CD8-positive, alpha-beta memory T cell (primary cell): ENCODE measurements around the gene DEFB124. TPM values are rescaled to one million over a fixed set of nuclear protein-coding genes. Genes with fewer than 3 reads are reported as not detected.
A peak's percentile ranks its signal among the peaks of the same experiment; 100 is the strongest.
"Not testable (repeated sequence)": the region's sequence is repeated elsewhere in the genome, so short reads cannot be mapped to it uniquely, and the experiment has no call there.

Experiments
- CTCF ChIA-PET: fragments of 350-600 bp; sonication (Branson Sonifier 250); formaldehyde crosslinking; loops from one replicate; lab custom pipeline; 2021; ENCODE audit warnings: antibody characterized with exemption; lab: Charles Lee
- POLR2A ChIA-PET: fragments of 350-600 bp; sonication (Branson Sonifier 250); formaldehyde crosslinking; loops from one replicate; lab custom pipeline; 2021; ENCODE audit warnings: antibody characterized with exemption; lab: Charles Lee
- DNase-seq, 5 donors: peaks; one replicate each; pipeline versions ENCODE4 v3.0.0 to v3.0.0-alpha.2; 2020 to 2022; ENCODE audit warnings: mixed read lengths in 1 of 5
- H3K27ac ChIP-seq: one replicate; pipeline ENCODE4 v1.7.0; 2013; ENCODE audit warnings: low read depth, mild to moderate bottlenecking, low read length, moderate library complexity
- H3K27me3 ChIP-seq: 2 replicates; pipeline ENCODE4 v1.7.0; 2013; ENCODE audit warnings: low read length, mild to moderate bottlenecking; ENCODE audit not compliant: insufficient read depth, poor library complexity, severe bottlenecking
- H3K36me3 ChIP-seq: 2 replicates; pipeline ENCODE4 v1.7.0; 2013; ENCODE audit warnings: mild to moderate bottlenecking, low read length, moderate library complexity; ENCODE audit not compliant: insufficient read depth
- H3K4me1 ChIP-seq: 2 replicates; pipeline ENCODE4 v1.7.0; 2013; ENCODE audit warnings: mild to moderate bottlenecking, low read length, moderate library complexity; ENCODE audit not compliant: insufficient read depth
- H3K4me3 ChIP-seq: 2 replicates; pipeline ENCODE4 v1.7.0; 2013; ENCODE audit warnings: mild to moderate bottlenecking, low read length
- H3K9me3 ChIP-seq: 2 replicates; pipeline ENCODE4 v1.7.0; 2013; ENCODE audit warnings: mild to moderate bottlenecking, low read length
- H3K27ac Mint-ChIP-seq, 8 donors: one replicate each; pipeline ENCODE4 v1.8.0; 2020 to 2021; ENCODE audit warnings: mixed read lengths in 8 of 8, mild to moderate bottlenecking in 6 of 8, inconsistent platforms in 3 of 8, moderate library complexity in 3 of 8
- H3K27me3 Mint-ChIP-seq, 2 donors: one replicate each; pipeline ENCODE4 v1.8.0; 2020 to 2021; ENCODE audit warnings: mixed read lengths in 2 of 2, mild to moderate bottlenecking in 1 of 2, moderate library complexity in 1 of 2
- H3K36me3 Mint-ChIP-seq, 3 donors: one replicate each; pipeline ENCODE4 v1.8.0; 2020 to 2021; ENCODE audit warnings: mixed read lengths in 3 of 3, inconsistent platforms in 1 of 3, mild to moderate bottlenecking in 1 of 3
- H3K4me1 Mint-ChIP-seq, 3 donors: one replicate each; pipeline ENCODE4 v1.8.0; 2020 to 2021; ENCODE audit warnings: mixed read lengths in 3 of 3, inconsistent platforms in 1 of 3, mild to moderate bottlenecking in 1 of 3
- H3K4me3 Mint-ChIP-seq, 7 donors: one replicate each; pipeline ENCODE4 v1.8.0; 2020 to 2021; ENCODE audit warnings: mixed read lengths in 7 of 7, mild to moderate bottlenecking in 6 of 7, moderate library complexity in 4 of 7, inconsistent platforms in 2 of 7
- H3K9me3 Mint-ChIP-seq, 5 donors: one replicate each; pipeline ENCODE4 v1.8.0; 2020 to 2022; ENCODE audit warnings: mixed read lengths in 5 of 5, mild to moderate bottlenecking in 3 of 5, moderate library complexity in 2 of 5, inconsistent platforms in 1 of 5
- polyA plus RNA-seq: library from polyadenylated mRNA; unstranded; fragments of 300-500 nt; fragmentation: Illumina TruSeq; gene quantifications from one replicate; pipeline ENCODE4 v1.2.3, GENCODE V29; 2021
- total RNA-seq, 2 experiments: library from RNA; stranded (reverse); gene quantifications; one replicate each; pipeline ENCODE4 v1.2.3, GENCODE V29; 2021

DEFB124 gene
- total and polyA plus RNA-seq, 3 experiments from 2014 or later: not detected

GRCh38 chr20:31472395-31473330 lies 2.3 kb downstream of the DEFB124 start:
- Histone ChIP-seq H3K4me3 (no peak overlapping the region), H3K27me3 (no peaks in the 10 kb centered on the region), H3K27ac (no peak overlapping the region), H3K9me3 (no peaks in the 10 kb centered on the region), H3K4me1 (no peaks in the 10 kb centered on the region), H3K36me3 (no peaks in the 10 kb centered on the region)
- Mint-ChIP-seq H3K27ac (peak overlapping the region in 1 of 8 donors; percentile 71), H3K36me3 (no peaks in the 10 kb centered on the region), H3K27me3 (peaks cover 30 to 41% of the 10 kb centered on the region in 2 donors), H3K4me3 (no peak overlapping the region), H3K9me3 (peaks cover 0 to 4% (median 0%) of the 10 kb centered on the region in 5 donors), H3K4me1 (peaks cover 10 to 11% (median 10%) of the 10 kb centered on the region in 3 donors)
- CTCF ChIA-PET: no interaction called here
- no peak for DNase-seq
- POLR2A ChIA-PET: no interaction called here

- H3K27me3 ChIP-seq, H3K9me3 Mint-ChIP-seq, CTCF ChIA-PET, H3K9me3 ChIP-seq, H3K36me3 ChIP-seq, POLR2A ChIA-PET, H3K4me3 ChIP-seq, H3K27ac Mint-ChIP-seq, H3K36me3 Mint-ChIP-seq, DNase-seq, H3K4me1 ChIP-seq, H3K4me3 Mint-ChIP-seq, H3K27ac ChIP-seq: not testable (repeated sequence)
- H3K27me3 Mint-ChIP-seq: peaks cover 18 to 28% of the 10 kb centered on the region in 2 donors
- peaks cover 10 to 11% (median 10%) of the 10 kb centered on the region in 3 donors for H3K4me1 Mint-ChIP-seq
Measured at GRCh38 chr20:31470946-31471345, 4.0 kb downstream of the DEFB124 start.

- Mint-ChIP-seq H3K36me3 (no peaks in the 10 kb centered on the region), H3K4me3 (no peak overlapping the region), H3K27ac (no peak overlapping the region), H3K27me3 (peaks cover 14 to 39% of the 10 kb centered on the region in 2 donors), H3K9me3 (no peaks in the 10 kb centered on the region), H3K4me1 (no peaks in the 10 kb centered on the region)
- Histone ChIP-seq H3K9me3 (no peaks in the 10 kb centered on the region), H3K4me1 (no peaks in the 10 kb centered on the region), H3K27me3 (no peaks in the 10 kb centered on the region), H3K27ac (no peak overlapping the region), H3K36me3 (no peaks in the 10 kb centered on the region), H3K4me3 (no peak overlapping the region)
- DNase-seq: no peak
- ChIA-PET POLR2A (interaction anchor here (0.6 kb wide), 1 partner anchor 9 kb away, joined by 6 read pairs; no protein-coding TSS in a partner anchor), CTCF (no interaction called here)
Measured at GRCh38 chr20:31454361-31454760, 20.6 kb downstream of the DEFB124 start.

GRCh38 chr20:31452575-31452974 lies 22.4 kb downstream of the DEFB124 start:
- no peaks in the 10 kb centered on the region for H3K4me1 Mint-ChIP-seq
- CTCF ChIA-PET: no interaction called here
- Histone ChIP-seq H3K9me3 (no peaks in the 10 kb centered on the region), H3K36me3 (no peaks in the 10 kb centered on the region), H3K4me1 (no peaks in the 10 kb centered on the region), H3K4me3 (no peak overlapping the region), H3K27me3 (no peaks in the 10 kb centered on the region), H3K27ac (no peak overlapping the region)
- DNase-seq: no peak
- peaks cover 10 to 38% of the 10 kb centered on the region in 2 donors for H3K27me3 Mint-ChIP-seq
- peaks cover 0 to 1% (median 0%) of the 10 kb centered on the region in 5 donors for H3K9me3 Mint-ChIP-seq
- H3K36me3 Mint-ChIP-seq: no peaks in the 10 kb centered on the region
- H3K27ac Mint-ChIP-seq: no peak overlapping the region
- POLR2A ChIA-PET: no interaction called here
- no peak overlapping the region for H3K4me3 Mint-ChIP-seq

GRCh38 chr20:31449511-31450414 lies 25.2 kb downstream of the DEFB124 start:
- Histone ChIP-seq H3K4me1 (no peaks in the 10 kb centered on the region), H3K36me3 (no peaks in the 10 kb centered on the region), H3K27ac (no peak overlapping the region), H3K27me3 (no peaks in the 10 kb centered on the region), H3K9me3 (no peaks in the 10 kb centered on the region), H3K4me3 (no peak overlapping the region)
- Mint-ChIP-seq H3K9me3 (peaks cover 0 to 1% (median 0%) of the 10 kb centered on the region in 5 donors), H3K4me1 (no peaks in the 10 kb centered on the region), H3K27me3 (peaks cover 2 to 46% of the 10 kb centered on the region in 2 donors), H3K27ac (no peak overlapping the region), H3K36me3 (no peaks in the 10 kb centered on the region), H3K4me3 (no peak overlapping the region)
- CTCF ChIA-PET: interaction anchor here (0.8 kb wide), 1 partner anchor 9 kb away, joined by 3 read pairs; no protein-coding TSS in a partner anchor
- POLR2A ChIA-PET: no interaction called here
- DNase-seq: no peak

- Histone ChIP-seq H3K4me3 (no peak overlapping the region), H3K27ac (no peak overlapping the region), H3K36me3 (no peaks in the 10 kb centered on the region), H3K9me3 (no peaks in the 10 kb centered on the region), H3K4me1 (no peaks in the 10 kb centered on the region), H3K27me3 (no peaks in the 10 kb centered on the region)
- Mint-ChIP-seq H3K4me3 (no peak overlapping the region), H3K27me3 (peaks cover 4 to 41% of the 10 kb centered on the region in 2 donors), H3K36me3 (no peaks in the 10 kb centered on the region), H3K4me1 (no peaks in the 10 kb centered on the region), H3K9me3 (peaks cover 0 to 1% (median 0%) of the 10 kb centered on the region in 5 donors), H3K27ac (no peak overlapping the region)
- DNase-seq: no peak
- ChIA-PET POLR2A (no interaction called here), CTCF (no interaction called here)
Measured at GRCh38 chr20:31446084-31446819, 28.7 kb downstream of the DEFB124 start.

GRCh38 chr20:31440012-31440659 lies 34.8 kb downstream of the DEFB124 start, which contains the start of gene DEFB123:
TSS of gene DEFB123 (plus strand) at chr20:31440632. CDS start at chr20:31440699, 67 bp downstream.
- DNase-seq: no peak
- ChIA-PET POLR2A (no interaction called here), CTCF (interaction anchor here (0.9 kb wide), 1 partner anchor 20 kb away, joined by 3 read pairs; no protein-coding TSS in a partner anchor)
- Histone ChIP-seq H3K4me1 (no peaks in the 10 kb centered on the region), H3K36me3 (no peaks in the 10 kb centered on the region), H3K4me3 (no peak within 1 kb of the TSS), H3K27me3 (no peaks in the 10 kb centered on the region), H3K27ac (no peak within 1 kb of the TSS), H3K9me3 (no peaks in the 10 kb centered on the region)
- no peaks in the 10 kb centered on the region for H3K9me3 Mint-ChIP-seq
- no peaks in the 10 kb centered on the region for H3K36me3 Mint-ChIP-seq
- H3K27me3 Mint-ChIP-seq: peaks cover 10 to 28% of the 10 kb centered on the region in 2 donors
- H3K27ac Mint-ChIP-seq: peak within 1 kb of the TSS in 1 of 8 donors; percentile 63
- H3K4me1 Mint-ChIP-seq: no peaks in the 10 kb centered on the region
- no peak within 1 kb of the TSS for H3K4me3 Mint-ChIP-seq
